B cell (primary cell): ENCODE measurements around the gene ACSL1. TPM values are rescaled to one million over a fixed set of nuclear protein-coding genes. Genes with fewer than 3 reads are reported as not detected.

Experiments used
- ATAC-seq: fragments of 200-7000 bp; cut with Tn5 transposase; one replicate; pipeline ENCODE4 v1.10.0; 2021; ENCODE audit warnings: low read depth, mild to moderate bottlenecking, moderate number of reproducible peaks, moderate library complexity
- CTCF ChIA-PET: fragments of 350-600 bp; sonication (Branson Sonifier 250); formaldehyde crosslinking; loops from one replicate; lab custom pipeline; 2021; ENCODE audit warnings: antibody characterized with exemption, inconsistent platforms; lab: Charles Lee
- POLR2A ChIA-PET: fragments of 350-600 bp; sonication (Branson Sonifier 250); formaldehyde crosslinking; loops from one replicate; lab custom pipeline; 2021; ENCODE audit warnings: antibody characterized with exemption; lab: Charles Lee
- DNase-seq: peaks from one replicate; pipeline ENCODE4 v3.0.0; 2013
- H2AFZ ChIP-seq: 2 replicates; pipeline ENCODE4 v1.6.1; 2012; ENCODE audit warnings: mild to moderate bottlenecking, low read depth, low read length; ENCODE audit not compliant: insufficient read depth, poor library complexity, severe bottlenecking
- H3K27ac ChIP-seq, 2 donors: 1 replicate in 1 of 2; 2 replicates in 1 of 2; pipeline ENCODE4 v1.5.1; 2012 to 2013; ENCODE audit warnings: low read length in 2 of 2, mild to moderate bottlenecking in 2 of 2, moderate library complexity in 1 of 2
- H3K27me3 ChIP-seq, 4 experiments: fragments of 200-600 bp in 1 of 4; sonication (generic) in 1 of 4; replicated peaks in 1 of 4; 1 replicate in 2 of 4; 2 replicates in 2 of 4; pipeline versions ENCODE4 v1.6.1 to v1.7.0; 2013 to 2016; ENCODE audit warnings: low read length in 3 of 4, mild to moderate bottlenecking in 2 of 4, mixed read lengths in 1 of 4, moderate library complexity in 1 of 4; ENCODE audit not compliant: insufficient read depth in 4 of 4, control insufficient read depth in 3 of 4; ENCODE audit errors: control extremely low read depth in 1 of 4
- H3K36me3 ChIP-seq, 2 experiments: replicated peaks in 1 of 2; 1 replicate in 1 of 2; 2 replicates in 1 of 2; pipeline versions ENCODE4 v1.6.1 to v1.7.1; 2013; ENCODE audit warnings: low read length in 1 of 2; ENCODE audit not compliant: insufficient read depth in 2 of 2, control insufficient read depth in 1 of 2; ENCODE audit errors: control extremely low read depth in 1 of 2, extremely low read depth in 1 of 2
- H3K4me1 ChIP-seq, 2 donors: fragments of 200-600 bp in 1 of 2; sonication (generic) in 1 of 2; 1 replicate in 1 of 2; 2 replicates in 1 of 2; pipeline versions ENCODE4 v1.5.1 to v1.6.1; 2013 to 2017; ENCODE audit warnings: low read length in 2 of 2; ENCODE audit not compliant: control insufficient read depth in 2 of 2, insufficient read depth in 2 of 2
- H3K4me2 ChIP-seq: replicated peaks from 2 replicates; pipeline ENCODE3; 2012; ENCODE audit warnings: mild to moderate bottlenecking, low read depth, low read length; ENCODE audit not compliant: poor library complexity, severe bottlenecking
- H3K4me3 ChIP-seq, 5 experiments: fragments of 200-600 bp in 1 of 5; sonication (generic) in 1 of 5; 1 replicate in 3 of 5; 2 replicates in 2 of 5; pipeline versions ENCODE4 v1.5.1 to v1.7.0; 2011 to 2016; ENCODE audit warnings: low read length in 4 of 5, mild to moderate bottlenecking in 4 of 5, low read depth in 2 of 5, control low read depth in 1 of 5, moderate library complexity in 1 of 5; ENCODE audit not compliant: insufficient read depth in 1 of 5; ENCODE audit errors: control extremely low read depth in 1 of 5, extremely low read depth in 1 of 5
- H3K79me2 ChIP-seq: fragments of 200-600 bp; sonication (generic); one replicate; pipeline ENCODE4 v1.6.0; 2016; ENCODE audit warnings: low read length; ENCODE audit not compliant: control insufficient read depth, insufficient read depth
- H3K9ac ChIP-seq: fragments of 200-600 bp; sonication (generic); 2 replicates; pipeline ENCODE4 v1.6.1; 2017; ENCODE audit warnings: mild to moderate bottlenecking, low read length, moderate library complexity
- H3K9me3 ChIP-seq, 3 donors: one replicate each; pipeline versions ENCODE4 v1.6.1 to v1.7.1; 2013; ENCODE audit warnings: low read length in 2 of 3; ENCODE audit not compliant: control insufficient read depth in 2 of 3, insufficient read depth in 1 of 3; ENCODE audit errors: control extremely low read depth in 1 of 3
- H4K20me1 ChIP-seq: 2 replicates; pipeline ENCODE4 v1.6.0; 2012; ENCODE audit warnings: mild to moderate bottlenecking, low read length; ENCODE audit not compliant: insufficient read depth, control insufficient read depth, poor library complexity, severe bottlenecking
- H3K27ac Mint-ChIP-seq: one replicate; pipeline ENCODE4 v1.8.0; 2021; ENCODE audit warnings: mixed read lengths
- H3K27me3 Mint-ChIP-seq: one replicate; pipeline ENCODE4 v1.8.0; 2021; ENCODE audit warnings: mixed read lengths
- H3K4me1 Mint-ChIP-seq: one replicate; pipeline ENCODE4 v1.8.0; 2021; ENCODE audit warnings: mixed read lengths
- H3K4me3 Mint-ChIP-seq: one replicate; pipeline ENCODE4 v1.8.0; 2021; ENCODE audit warnings: mixed read lengths
- H3K9me3 Mint-ChIP-seq: one replicate; pipeline ENCODE4 v1.8.0; 2022; ENCODE audit warnings: mixed read lengths; ENCODE audit not compliant: insufficient read depth
- CTCF ChIP-seq: fragments of 200-600 bp; IDR thresholded peaks from one replicate; pipeline ENCODE4 v1.8.0; 2022; ENCODE audit warnings: antibody characterized with exemption, mild to moderate bottlenecking
- EZH2 ChIP-seq: IDR thresholded peaks from 2 replicates; pipeline ENCODE4 v1.6.1; 2012; ENCODE audit warnings: borderline replicate concordance, low read depth, mild to moderate bottlenecking, moderate library complexity, low read length; ENCODE audit not compliant: insufficient read depth, poor library complexity, severe bottlenecking
- WGBS: methylation state at CpG from one replicate; pipeline ENCODE4 v1.1.5; 2013; ENCODE audit warnings: missing lambda C conversion rate; ENCODE audit not compliant: insufficient coverage; 5-methylcytosine and 5-hydroxymethylcytosine counted together
- intact Hi-C: fragments of 100-400 bp; cut with micrococcal nuclease; formaldehyde crosslinking; loops from one replicate; pipeline ENCODE4 v1.10.0; 2022
- polyA plus RNA-seq: library from polyadenylated mRNA; depleted of rRNA; stranded (reverse); fragments of >200 nt; gene quantifications from 2 replicates; pipeline ENCODE4 v1.2.3, GENCODE V29; 2012
- total RNA-seq, 2 donors: library from RNA; stranded (reverse); fragments of 120-200 nt in 1 of 2; gene quantifications; 1 replicate in 1 of 2; 2 replicates in 1 of 2; pipeline versions ENCODE4 v1.2.3 to v1.2.4, GENCODE V29; 2013 to 2022

The ACSL1 gene
- total and polyA plus RNA-seq, 2 donors (not counting 1 experiment from before 2014, with no cell fraction given) = 6.6 to 31.8 TPM

- ATAC-seq (no peak), DNase-seq (no peak)
- H4K20me1 ChIP-seq = no peaks in the 10 kb centered on the region
- no peaks in the 10 kb centered on the region for H3K27me3 ChIP-seq
- ChIA-PET CTCF (interaction anchor here (1.7 kb wide), 1 partner anchor 23 kb away, joined by 4 read pairs; the partner anchor contains the start of gene ACSL1), POLR2A (no interaction called here)
- H3K9me3 ChIP-seq = no peaks in the 10 kb centered on the region
- TF ChIP-seq CTCF (no peak), EZH2 (no peak)
- H3K79me2 ChIP-seq = no peaks in the 10 kb centered on the region
- no peak overlapping the region for H3K27ac ChIP-seq
- H3K4me1 ChIP-seq = peaks cover 14 to 33% of the 10 kb centered on the region in 2 donors
- H3K4me2 ChIP-seq = no peak overlapping the region
- no peaks in the 10 kb centered on the region for H3K27me3 Mint-ChIP-seq
- H2AFZ ChIP-seq = no peak overlapping the region
- no peaks in the 10 kb centered on the region for H3K9me3 Mint-ChIP-seq
- H3K36me3 ChIP-seq = no peaks in the 10 kb centered on the region
- no peak overlapping the region for H3K27ac Mint-ChIP-seq
- peaks cover 18% of the 10 kb centered on the region for H3K4me1 Mint-ChIP-seq
- intact Hi-C loops = no loop called here
- no peak overlapping the region for H3K4me3 ChIP-seq
- H3K4me3 Mint-ChIP-seq = no peak overlapping the region
- no peak overlapping the region for H3K9ac ChIP-seq
- no CpG with 5 or more reads among the region's 3 CpGs for WGBS
Measured at GRCh38 chr4:184849185-184849584, 23.4 kb upstream of the ACSL1 start.

GRCh38 chr4:184848510-184848909 is 22.7 kb upstream of the ACSL1 start:
- H3K4me1 ChIP-seq = peaks cover 14 to 30% of the 10 kb centered on the region in 2 donors
- WGBS = 37% methylated on average over 2 of the region's 3 CpGs
- no peaks in the 10 kb centered on the region for H3K27me3 ChIP-seq
- DNase-seq = peak; percentile 55
- intact Hi-C loops = no loop called here
- H3K79me2 ChIP-seq = no peaks in the 10 kb centered on the region
- H3K4me2 ChIP-seq = no peak overlapping the region
- H3K27me3 Mint-ChIP-seq = no peaks in the 10 kb centered on the region
- H3K4me1 Mint-ChIP-seq = peaks cover 16% of the 10 kb centered on the region
- H3K4me3 ChIP-seq = no peak overlapping the region
- no peak overlapping the region for H3K4me3 Mint-ChIP-seq
- H3K36me3 ChIP-seq = no peaks in the 10 kb centered on the region
- H3K27ac ChIP-seq = no peak overlapping the region
- ChIA-PET POLR2A (no interaction called here), CTCF (interaction anchor here (1.7 kb wide), 1 partner anchor 22 kb away, joined by 4 read pairs; the partner anchor contains the start of gene ACSL1)
- no peak for ATAC-seq
- no peak overlapping the region for H2AFZ ChIP-seq
- H4K20me1 ChIP-seq = no peaks in the 10 kb centered on the region
- H3K27ac Mint-ChIP-seq = no peak overlapping the region
- no peak overlapping the region for H3K9ac ChIP-seq
- H3K9me3 ChIP-seq = no peaks in the 10 kb centered on the region
- no peaks in the 10 kb centered on the region for H3K9me3 Mint-ChIP-seq
- TF ChIP-seq EZH2 (no peak), CTCF (no peak)
